Esophagus muscularis mucosa (tissue), 3 donors: ENCODE results near the gene GAL3ST3.

Experiments
- CTCF ChIP-seq, 3 experiments: fragments of 200-600 bp in 2 of 3; fragments of 450-650 bp in 1 of 3; sonication (generic) in 2 of 3; IDR thresholded peaks; one replicate each; pipeline ENCODE4 v1.5.1; 2017 to 2019; ENCODE audit warnings: antibody characterized with exemption in 3 of 3, mild to moderate bottlenecking in 2 of 3, moderate library complexity in 1 of 3
- POLR2A ChIP-seq: fragments of 450-650 bp; IDR thresholded peaks from one replicate; pipeline ENCODE4 v1.6.1; 2017; ENCODE audit warnings: antibody characterized with exemption, moderate library complexity, mild to moderate bottlenecking, low read depth

- TF ChIP-seq CTCF (IDR thresholded peaks at IDR 0.05), result no peak
- TF ChIP-seq POLR2A, result no peak
These were observed 35.2 kb downstream of the GAL3ST3 start for GRCh38 chr11:66013762-66014100.
